NOMO-1 treated with dmso at 0.1 percent for 144 hours (cell line): Measurements from ENCODE around the gene CYB5B.

Experiments
- DNase-seq: peaks from one replicate; lab custom pipeline; 2025; ENCODE audit not compliant: unreplicated experiment; lab: John Stamatoyannopoulos, UW

The CYB5B gene

GRCh38 chr16:69424053-69424934, at the start of gene CYB5B:
TSS of gene CYB5B (plus strand) at chr16:69424619. CDS start at chr16:69424684, 65 bp downstream.
- DNase-seq, result peak; percentile 98

- DNase-seq, result no peak
Measured at GRCh38 chr16:69376393-69377059, 47.9 kb upstream of the CYB5B start.

GRCh38 chr16:69378036-69378435, 46.4 kb upstream of the CYB5B start:
- DNase-seq, result no peak

DNA sequence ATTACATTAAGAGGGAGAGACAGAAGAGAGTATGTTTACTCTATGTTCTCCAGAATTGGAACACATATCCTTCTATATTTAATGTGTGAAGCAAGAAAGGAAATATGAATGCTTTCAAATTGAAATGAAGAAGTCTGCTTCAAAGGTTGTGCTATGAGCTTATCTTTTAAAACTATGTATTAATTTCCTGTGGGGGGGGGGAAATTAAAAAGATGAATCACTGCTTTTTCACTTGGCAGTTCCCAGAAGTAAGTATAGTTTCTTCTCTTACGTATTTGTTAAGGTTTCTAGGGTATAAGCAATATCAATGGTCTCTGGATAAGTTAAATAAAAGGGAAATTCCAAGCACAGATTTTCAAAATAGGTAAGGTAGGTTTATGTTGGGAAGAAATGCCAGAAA, 45.7 kb upstream of the CYB5B start:
- DNase-seq, result no peak

GRCh38 chr16:69381231-69381630, 43.2 kb upstream of the CYB5B start:
- DNase-seq, result no peak

- DNase-seq, result no peak
Measured at GRCh38 chr16:69382421-69382820, 42.0 kb upstream of the CYB5B start.

- DNase-seq, result no peak
Measured at GRCh38 chr16:69384974-69385373, 39.4 kb upstream of the CYB5B start.

DNA sequence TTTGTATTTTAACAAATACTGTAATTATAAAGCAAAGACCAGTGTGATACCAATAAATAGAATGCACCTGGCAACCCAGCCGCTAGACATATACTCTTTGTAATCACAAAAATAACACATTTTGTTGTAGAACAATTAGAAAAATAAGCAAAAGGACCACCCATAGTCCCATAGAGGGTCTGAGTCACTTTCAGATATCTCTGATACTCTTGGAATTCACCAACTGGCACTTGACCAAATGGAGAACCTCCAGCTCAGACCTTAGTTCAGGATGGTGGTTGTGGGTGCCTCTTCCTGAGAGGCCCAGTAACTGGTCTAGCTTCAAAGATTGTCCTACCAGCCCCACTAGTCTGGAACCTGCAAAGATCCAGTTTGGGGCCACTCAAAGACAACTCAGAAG, 37.8 kb upstream of the CYB5B start:
- DNase-seq, result no peak

- no peak for DNase-seq
Measured at GRCh38 chr16:69393898-69394849, 30.2 kb upstream of the CYB5B start.

DNA sequence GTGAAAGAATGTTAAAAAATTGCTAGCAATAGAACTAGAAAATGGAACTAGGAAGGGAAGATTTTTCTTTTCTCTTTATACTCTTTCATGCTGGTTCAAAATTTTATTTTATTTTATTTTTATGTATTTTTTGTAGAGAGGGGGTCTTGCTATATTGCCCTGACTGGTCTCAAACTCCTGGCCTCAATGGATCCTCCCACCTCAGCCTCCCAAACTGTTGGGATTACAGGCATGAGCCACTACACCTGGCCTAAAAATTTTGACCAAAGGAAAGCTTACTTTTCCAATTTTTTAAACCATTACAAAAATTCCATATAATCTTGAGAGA, 28.6 kb upstream of the CYB5B start:
- DNase-seq, result no peak

- peak; percentile 79 for DNase-seq
Measured at GRCh38 chr16:69396187-69397061, 28.0 kb upstream of the CYB5B start.

DNA sequence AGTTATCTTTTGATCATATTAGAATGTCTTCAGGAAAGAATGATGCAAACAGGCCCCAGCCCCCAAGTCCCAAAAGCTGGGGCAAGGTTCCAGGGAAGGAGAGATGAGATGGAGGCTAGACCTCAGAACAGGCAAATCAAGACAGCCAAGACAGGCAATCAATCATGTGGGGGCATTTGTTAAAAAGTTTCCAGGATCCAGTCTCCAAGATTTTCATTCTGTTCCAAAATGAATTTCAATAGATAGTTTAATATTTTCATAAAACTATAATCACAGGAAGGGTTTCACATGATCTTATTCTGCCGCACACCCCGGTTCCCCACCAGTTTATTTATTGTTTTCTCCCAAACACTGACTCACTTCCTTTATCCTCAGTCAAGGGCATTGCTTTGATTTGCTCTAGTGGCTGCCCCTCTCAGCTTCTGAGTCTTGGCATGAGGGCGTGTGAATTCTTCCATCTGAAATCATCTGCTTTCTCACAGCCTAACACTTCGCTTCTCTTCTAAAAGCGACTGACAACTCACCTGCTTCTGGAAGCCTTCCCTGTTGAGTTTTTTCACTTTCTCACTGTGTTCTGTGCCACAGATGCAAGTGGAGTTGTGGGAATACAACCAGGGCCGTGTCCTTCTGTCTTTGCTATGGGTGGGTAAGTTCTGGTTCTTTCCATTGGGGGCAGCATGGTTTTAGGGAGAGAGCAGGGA, 26.4 kb upstream of the CYB5B start:
- no peak for DNase-seq

- DNase-seq, result no peak
Measured at GRCh38 chr16:69399361-69399760, 25.1 kb upstream of the CYB5B start.

- peak; percentile 48 for DNase-seq
Measured at GRCh38 chr16:69402439-69402838, 22.0 kb upstream of the CYB5B start.

GRCh38 chr16:69404275-69404805, 20.1 kb upstream of the CYB5B start:
- no peak for DNase-seq

GRCh38 chr16:69405326-69405725, 19.1 kb upstream of the CYB5B start:
- no peak for DNase-seq

GRCh38 chr16:69405757-69406156, 18.7 kb upstream of the CYB5B start:
- no peak for DNase-seq

DNA sequence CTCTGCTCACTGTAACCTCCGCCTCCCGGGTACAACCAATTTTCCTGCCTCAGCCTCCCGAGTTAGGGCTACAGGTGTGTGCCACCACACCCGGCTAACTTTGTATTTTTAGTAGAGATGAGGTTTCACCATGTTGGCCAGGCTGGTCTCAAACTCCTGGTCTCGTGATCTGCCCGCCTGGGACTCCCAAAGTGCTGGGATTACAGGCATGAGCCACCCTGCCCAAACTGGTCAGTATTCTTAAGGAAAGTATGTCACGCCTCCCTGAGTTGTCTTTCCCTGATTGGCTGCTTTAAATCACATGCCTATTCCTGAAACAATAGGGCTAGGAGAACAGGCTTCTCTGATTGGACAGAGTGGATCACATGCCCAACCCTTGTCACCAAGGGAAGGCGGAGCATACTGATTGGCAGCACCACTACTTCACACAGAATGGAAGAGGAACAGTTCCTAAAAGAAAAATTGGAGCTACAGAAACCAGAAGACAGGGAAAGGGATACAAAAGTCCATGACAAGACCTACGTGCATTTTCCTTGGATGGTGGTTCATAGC, 17.6 kb upstream of the CYB5B start:
- DNase-seq, result no peak

- no peak for DNase-seq
Measured at GRCh38 chr16:69407702-69408323, 16.6 kb upstream of the CYB5B start.
